Right ventricle myocardium superior (tissue), 1 donor: ENCODE measurements around the gene SP140L. TPM values are rescaled to one million over a fixed set of nuclear protein-coding genes. Genes with fewer than 3 reads are reported as not detected.

Experiments
- ATAC-seq: fragments of 200-7000 bp; cut with Tn5 transposase; one replicate; pipeline ENCODE4 v1.9.1; 2020; ENCODE audit warnings: mild to moderate bottlenecking; ENCODE audit not compliant: poor library complexity
- DNase-seq: peaks from one replicate; pipeline ENCODE4 v3.0.0-alpha.2; 2020
- intact Hi-C: fragments of 100-400 bp; cut with DNase I; formaldehyde crosslinking; loops from one replicate; pipeline ENCODE4 v1.11.2; 2022
- total RNA-seq: library from RNA; stranded (reverse); fragmentation: NEBNext Ultra II Directional; extraction: Animal tissue kit (Norgen Biotek cat#: 25700); gene quantifications from one replicate; pipeline ENCODE4 v1.2.1, GENCODE V29; 2021
- donor health status: DM: no; HTN: yes; CAD: no; lungs with severe emphysema.

The SP140L gene
- total RNA-seq, 1 donor from 2014 or later: 5.5 TPM

DNA sequence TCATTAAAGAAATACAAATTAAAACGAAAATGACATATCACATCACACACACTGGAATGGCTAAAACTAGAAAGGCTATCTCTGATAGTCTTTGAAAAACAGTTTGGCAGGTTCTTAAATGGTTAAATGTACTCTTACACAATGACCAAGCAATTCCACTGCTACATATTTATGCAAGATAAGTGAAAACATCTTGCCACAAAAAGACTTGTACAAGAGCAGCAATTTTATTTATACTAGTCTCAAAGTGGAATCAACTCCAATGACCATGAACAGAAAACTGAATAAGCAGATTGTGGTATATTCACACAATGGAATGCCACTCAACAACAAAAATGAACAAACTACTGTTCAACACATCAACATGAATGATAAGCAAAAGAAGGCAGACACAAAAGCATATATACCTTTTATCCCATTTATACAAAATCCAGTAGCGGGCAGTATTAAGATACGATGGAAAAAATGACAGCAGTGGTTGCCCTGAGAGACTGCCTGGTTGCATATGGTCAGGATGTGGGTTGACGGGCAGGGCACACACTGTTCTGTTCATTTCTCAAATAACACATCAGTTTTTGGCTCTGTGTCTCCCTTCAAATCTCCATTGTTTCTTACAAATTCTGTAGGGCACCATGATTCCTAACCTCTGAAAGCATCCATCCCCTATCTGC lies 114.4 kb downstream of the SP140L start:
- intact Hi-C loops: no loop called here
- ATAC-seq: peak; percentile 63
- DNase-seq: no peak

DNA sequence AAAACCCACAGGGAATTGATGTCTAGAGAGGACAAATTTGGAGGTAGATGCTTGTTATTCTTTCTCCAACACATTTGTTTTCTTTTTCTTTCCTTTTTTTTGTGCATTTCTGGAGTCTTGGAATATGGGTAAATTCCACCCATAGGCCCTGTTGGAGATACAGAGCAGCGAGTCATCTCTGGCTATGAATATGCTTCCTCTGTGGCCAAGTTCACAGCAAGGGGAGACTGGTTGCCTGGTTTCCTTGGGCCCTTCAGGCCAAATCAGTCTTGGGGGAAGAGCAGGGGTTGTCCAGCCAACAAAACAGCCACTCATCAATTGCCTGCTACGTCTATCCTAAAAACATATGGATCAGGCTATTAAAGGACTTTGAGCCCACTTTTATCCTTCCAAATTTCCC lies 116.5 kb downstream of the SP140L start:
- intact Hi-C loops: no loop called here
- ATAC-seq (no peak), DNase-seq (no peak)

DNA sequence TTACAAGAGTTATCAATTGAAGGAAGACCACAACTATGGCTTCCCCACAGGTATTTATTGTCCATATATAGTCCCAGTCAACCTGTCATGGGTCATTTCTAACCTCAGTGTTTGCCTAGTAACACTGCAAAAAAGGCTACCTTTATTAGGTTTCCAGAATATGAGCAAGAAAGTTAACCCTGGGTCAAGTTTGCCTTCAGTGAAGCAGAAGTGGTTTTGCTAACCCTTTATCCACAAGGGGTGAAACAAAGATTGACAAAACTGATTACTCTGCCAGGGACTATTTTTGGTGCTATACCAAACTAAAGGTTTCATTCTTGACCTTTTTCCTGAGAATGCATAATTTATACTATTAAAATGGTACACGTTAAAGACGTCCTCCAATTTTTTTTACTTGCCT lies 117.8 kb downstream of the SP140L start:
- no peak for DNase-seq
- ATAC-seq: no peak
- intact Hi-C loops: no loop called here

DNA sequence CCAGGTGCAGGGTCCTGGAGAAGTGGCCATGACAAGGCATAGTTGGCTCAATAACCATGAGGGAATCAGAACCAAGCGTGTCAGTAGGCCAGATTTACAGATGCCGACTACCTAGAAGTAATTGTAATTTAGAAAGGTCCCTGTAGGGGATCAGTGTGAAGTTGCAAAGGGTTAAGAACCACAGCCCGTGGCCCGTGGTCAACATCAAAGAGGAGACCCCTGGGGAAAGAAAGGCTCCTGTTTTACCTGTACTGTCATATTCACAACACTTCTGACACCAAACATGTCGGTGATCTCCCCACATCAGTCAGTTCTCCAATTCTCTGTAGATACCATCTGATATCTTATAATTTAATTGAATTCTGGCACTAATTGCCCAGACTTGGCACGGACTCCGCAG lies 120.0 kb downstream of the SP140L start:
- ATAC-seq: no peak
- intact Hi-C loops: no loop called here
- no peak for DNase-seq

DNA sequence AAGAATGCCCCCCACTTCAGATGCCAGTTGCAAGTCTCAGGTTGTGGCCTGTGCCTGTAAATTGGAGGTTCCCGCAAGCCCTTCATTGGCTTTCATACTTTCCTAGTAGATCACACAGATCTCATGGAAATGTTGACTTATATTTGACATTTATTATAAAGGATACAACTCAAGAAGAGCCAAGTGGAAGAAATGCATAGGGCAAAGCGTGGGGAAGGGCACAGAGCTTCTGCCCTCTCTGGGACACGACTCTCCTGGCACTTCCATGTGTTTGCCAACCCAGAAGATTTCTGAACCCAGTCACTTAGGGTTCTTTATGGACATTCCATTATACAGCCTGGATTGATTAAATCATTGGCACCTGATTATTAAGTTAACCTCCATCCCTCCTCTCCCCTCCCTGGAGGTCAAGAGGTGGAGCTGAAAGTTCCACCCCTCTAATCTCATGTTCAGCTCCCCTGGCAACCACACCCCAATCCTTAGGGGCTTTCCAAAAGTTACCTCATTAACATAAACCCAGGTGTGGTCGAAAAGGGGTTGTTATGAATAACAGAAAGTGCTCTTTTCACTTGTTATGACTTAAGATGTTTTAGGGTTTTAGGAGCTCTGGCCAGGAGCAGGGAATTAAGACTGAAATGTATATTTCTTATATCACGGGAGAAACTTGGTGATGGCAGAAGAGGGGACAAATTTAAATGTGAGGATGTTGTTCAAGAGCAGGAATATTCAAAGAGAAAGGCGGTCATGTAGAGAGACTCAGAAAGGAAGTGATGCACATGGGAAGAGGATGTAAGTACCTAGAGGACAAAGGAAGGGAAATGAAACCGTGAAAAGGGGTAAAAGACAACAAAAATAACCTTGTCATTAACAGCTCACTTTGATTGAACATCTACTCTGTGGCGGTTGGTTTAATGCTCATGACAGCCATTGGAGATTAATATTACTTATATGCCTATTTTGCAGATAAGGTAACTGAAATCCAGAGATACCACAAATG lies 120.8 kb downstream of the SP140L start:
- DNase-seq: no peak
- no peak for ATAC-seq
- intact Hi-C loops: no loop called here

DNA sequence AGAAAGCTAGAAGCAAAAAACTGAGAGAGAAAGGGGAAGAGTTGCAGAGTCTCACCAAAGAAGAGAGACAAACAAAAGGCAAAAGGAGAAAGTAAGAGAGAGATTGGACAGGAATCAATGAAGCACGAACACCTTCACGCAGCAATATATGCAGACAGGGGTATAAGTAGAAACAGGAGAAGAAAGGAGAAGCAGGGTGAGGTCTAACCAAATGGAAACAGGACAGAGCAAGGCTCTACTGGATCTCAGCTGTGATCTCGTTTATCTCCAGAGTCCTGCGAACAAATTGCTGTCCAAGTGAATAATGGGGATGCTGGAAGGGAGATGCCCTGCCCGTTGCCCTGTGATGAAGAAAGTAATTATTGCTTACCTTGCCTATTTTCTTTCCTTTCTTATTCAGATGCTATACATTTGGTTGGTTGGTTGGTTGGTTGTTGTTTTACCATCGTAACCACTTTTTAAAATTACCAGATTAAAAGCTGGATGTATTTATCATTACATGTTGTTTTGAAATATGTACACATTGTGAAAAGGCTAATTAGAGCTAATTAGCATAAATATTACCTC lies 123.0 kb downstream of the SP140L start:
- DNase-seq: no peak
- no peak for ATAC-seq
- intact Hi-C loops: no loop called here

DNA sequence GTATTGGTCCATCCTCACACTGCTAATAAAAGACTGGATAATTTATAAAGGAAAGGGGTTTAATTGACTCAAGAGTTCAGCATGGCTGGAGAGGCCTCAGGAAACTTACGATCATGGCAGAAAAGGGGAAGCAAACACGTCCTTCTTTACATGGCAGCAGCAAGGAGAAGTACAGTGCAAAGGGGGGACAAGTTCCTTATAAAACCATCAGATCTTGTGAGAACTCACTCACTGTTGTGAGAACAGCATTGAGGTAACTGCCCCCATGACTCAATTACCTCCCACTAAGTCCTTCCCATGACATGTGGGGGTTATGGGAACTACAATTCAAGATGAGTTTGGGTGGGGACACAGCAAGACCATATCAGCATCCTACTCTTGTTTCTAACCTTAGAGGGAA lies 126.0 kb downstream of the SP140L start:
- intact Hi-C loops: no loop called here
- ATAC-seq: no peak
- no peak for DNase-seq

Other genes starting within 250 kb of the SP140L start
- 8.6 TPM for gene SP110, start 107.2 kb upstream of the SP140L start, total RNA-seq
- gene SP140, start 101.5 kb upstream of the SP140L start, total RNA-seq: 0.56 TPM
- 50.9 TPM for gene SP100, start 89.0 kb downstream of the SP140L start, total RNA-seq